HG03025 (cell line): ENCODE results near the gene MSTN.

ENCODE experiments used
- ATAC-seq: cut with Tn5 transposase; IDR thresholded peaks from one replicate; pipeline ENCODE4 v1.9.1; 2021; ENCODE audit warnings: mild to moderate bottlenecking, moderate library complexity; ENCODE audit not compliant: unreplicated experiment, low FRiP score

The MSTN gene

DNA sequence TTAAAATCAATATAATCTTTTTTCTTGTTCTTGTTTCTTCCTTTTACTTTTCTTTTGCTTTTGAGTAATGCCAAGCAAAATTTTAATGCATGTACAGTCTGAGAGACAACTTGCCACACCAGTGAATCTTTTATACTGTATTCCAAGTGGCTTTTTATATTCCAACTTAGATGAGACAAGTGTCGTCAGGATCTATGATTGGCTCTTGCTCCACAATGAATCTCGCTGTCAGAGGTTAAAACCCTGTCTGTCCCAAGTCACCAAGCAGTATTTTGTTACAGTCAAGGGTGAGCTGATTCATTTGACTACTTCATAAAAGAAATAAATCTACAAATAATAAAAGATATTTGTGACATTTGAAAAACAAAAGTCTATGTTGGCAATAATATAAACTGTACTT lies at the start of gene MSTN:
Gene MSTN (minus strand): TSS at position 129 of the 400 bp plus-strand sequence. CDS start 133 bp downstream, outside the sequence.
- no peak for ATAC-seq

DNA sequence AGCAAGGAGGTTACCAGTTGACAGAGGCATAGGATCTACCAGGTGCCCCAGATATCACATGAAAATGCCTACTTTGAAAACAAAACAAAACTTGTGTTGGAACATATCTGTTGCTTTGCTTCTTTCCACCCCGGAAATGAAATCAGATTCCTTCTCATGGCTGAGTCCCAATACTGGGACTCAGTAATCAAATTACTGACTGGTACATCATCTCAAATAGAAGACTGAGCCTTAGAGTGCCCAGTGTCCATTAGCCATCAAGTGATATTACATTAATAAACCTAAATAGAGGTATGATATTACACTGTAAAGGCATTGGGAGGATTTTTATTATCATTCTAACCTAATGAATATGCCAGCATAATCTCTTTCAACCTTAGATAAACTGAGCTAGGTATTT lies 48.6 kb upstream of the MSTN start:
- ATAC-seq: no peak

DNA sequence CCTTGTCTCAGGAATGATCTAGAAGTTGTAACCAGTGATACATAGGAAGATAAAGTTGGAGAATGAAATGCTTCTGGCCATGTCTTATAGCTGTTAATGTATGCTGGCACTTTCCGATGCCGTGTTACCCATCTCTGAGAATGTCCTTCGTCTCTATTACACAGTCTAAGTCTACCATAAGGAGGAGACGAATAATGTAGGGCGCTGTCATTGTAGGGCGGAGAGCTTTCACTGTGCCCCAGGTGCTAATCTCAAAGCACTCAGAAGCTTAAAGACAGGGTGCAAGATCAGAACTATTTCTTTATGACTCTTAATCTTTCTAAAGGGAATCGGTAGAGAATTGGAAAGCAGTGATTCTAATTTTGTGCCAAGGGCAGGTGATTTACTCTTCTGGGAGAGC lies 48.2 kb upstream of the MSTN start:
- no peak for ATAC-seq

DNA sequence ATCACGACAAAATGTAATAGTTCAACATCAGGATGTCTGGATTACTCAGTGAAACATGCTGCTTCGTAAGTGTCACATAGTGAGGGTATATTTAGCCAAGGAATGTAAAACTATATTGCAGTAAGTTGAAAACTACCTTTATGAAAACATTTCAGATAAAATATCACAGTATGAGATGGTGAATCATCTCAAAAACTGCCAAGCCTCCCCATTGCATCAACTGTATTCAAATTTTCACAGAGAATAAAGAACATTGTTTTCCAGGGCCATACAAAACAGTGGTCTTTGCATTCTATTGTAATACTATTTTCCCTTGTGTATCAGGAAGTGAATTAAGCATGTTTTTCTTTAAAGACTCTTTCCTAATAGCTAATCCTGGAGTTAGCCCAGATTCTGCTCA lies 47.6 kb upstream of the MSTN start:
- ATAC-seq: no peak

DNA sequence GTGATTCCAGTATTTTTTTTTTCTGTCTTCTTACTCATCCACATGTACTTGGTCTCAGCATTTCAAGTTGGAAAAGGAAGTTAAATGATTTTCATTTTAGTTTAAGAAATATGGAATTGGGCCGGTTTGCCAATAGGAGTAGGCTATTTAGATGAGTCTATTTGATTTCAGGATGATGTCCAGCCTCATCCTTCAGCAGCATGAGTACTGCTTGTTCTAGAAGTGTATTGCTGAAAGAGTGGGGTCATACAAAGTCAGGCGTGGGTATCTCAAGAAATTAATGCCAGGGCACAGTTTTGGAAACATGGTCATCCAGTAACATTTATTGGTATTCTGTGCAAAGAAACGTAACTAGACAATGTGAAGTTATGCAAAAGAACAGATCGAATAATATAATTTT lies 44.9 kb upstream of the MSTN start:
- no peak for ATAC-seq

DNA sequence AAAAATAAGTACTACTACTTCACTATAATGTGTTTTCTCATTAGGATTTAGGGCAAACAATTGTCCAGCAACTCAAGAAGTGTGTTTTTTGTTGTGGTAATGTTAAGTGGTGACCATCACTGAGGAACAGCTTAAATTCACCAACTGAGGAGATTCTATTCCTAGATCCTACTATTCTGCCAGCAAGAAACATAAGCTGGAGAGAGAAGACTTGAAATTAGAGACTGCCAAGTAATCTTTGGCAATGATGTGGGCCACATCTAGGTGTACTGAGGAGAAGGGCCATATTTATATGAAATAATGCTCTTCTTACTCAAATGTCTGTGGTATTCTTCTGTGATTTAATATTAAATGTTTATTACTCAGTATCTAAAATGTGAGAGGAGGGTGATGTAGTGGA lies 44.3 kb upstream of the MSTN start:
- ATAC-seq: no peak

DNA sequence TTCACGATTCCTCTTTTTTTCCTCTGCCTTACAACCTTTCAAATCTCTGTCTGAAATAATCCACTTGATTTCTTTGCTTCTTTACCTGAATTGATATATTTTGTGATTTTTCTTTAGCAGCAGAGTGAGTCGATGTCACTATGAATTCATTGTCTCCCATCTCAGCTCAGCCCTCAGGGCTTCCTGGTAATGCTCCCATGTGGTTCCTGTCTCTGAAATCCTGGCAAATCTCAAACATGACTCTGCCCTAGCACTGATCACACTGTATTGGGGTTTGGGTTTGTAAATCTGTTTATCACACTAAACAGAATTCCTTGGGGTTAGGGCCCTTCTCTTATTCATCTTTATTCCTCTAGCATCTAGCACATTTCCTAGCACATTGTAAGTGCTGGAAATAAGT lies 43.0 kb upstream of the MSTN start:
- no peak for ATAC-seq

DNA sequence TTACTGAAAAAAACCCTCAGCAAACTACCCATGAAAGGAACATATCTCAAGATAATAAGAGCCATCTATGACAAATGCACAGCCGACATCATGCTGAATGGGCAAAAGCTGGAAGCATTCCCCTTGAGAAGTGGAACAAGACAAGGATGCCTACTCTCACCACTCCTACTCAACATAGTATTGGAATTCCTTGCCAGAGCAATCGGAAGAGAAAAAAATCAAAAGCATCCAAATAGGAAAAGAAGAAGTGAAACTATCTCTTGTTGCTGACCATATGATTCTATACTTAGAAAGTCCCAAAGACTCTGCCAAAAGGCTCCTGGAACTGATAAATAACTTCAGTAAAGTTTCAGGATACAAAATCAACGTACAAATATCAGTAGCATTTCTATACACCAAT lies 40.6 kb upstream of the MSTN start:
- ATAC-seq: no peak

DNA sequence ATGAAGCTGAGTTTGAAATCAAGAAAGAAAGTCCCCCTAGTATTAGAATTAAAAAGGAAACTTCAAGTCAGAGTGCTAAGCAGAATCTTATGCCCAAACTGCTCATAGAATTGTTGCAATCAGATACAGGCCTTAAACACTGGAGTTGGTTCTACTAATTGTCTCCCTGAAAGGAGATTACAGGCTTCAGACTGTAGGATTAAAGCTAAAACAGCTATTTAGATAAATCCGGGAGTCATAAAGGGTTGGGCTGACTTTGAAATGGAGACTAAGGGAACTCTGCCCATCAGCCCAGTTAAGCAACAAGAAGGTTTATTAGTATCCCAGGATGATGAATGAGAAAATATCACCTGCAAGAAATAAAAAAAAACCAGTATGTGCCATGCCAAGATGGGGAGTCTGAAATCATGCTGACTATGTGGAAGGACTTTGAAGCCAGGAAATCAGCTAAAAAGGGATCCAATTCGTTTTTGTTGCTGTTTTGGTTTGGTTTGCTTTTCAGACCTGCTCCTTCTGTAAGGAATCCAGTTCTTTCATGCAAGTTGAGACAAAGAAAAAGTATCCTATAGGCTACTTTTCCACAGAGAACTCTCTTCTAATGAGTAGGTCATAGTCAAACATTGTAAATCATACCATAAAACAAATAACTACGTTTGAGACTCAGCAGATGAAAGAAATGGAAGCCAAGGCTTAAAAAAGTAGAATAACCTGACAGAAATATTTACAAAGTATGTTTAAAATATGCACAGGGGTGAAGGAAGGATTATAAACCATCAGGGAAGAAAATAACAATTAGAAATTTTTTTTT lies 37.6 kb upstream of the MSTN start:
- ATAC-seq: no peak

DNA sequence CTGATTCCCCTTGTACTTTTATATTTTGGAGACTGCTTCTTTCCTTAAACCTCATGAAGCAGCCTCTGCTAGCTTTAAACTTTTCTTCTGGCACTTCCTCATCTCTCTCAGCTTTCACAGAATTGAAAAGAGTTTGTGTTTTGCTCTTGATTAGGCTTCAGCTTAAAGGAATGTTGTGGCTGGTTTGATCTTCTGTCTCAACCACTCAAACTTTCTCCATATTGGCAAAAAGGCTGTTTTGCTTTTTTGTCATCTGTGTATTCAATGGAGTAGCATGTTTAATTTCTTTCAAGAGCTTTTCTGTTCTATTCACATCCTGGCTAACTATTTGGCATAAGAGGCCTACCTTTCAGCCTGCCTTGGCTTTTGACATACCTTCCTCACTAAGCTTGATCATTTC lies 36.3 kb upstream of the MSTN start:
- no peak for ATAC-seq

DNA sequence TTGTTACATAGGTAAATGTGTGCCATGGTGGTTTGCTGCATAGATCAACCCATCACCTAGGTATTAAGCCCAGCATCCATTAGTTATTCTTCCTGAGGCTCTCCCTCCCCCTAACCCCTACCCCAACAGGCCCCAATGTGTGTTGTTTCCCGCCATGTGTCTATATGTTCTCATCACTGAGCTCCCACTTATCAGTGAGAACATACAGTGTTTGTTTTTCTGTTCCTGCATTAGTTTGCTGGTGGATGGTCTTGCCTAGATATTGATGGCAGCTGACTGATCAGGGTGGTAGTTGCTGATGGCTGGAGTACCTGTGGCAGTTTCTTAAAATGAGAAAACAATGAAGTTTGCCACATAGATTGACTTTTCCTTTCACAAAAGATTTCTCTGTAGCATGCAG lies 34.6 kb upstream of the MSTN start:
- ATAC-seq: no peak

DNA sequence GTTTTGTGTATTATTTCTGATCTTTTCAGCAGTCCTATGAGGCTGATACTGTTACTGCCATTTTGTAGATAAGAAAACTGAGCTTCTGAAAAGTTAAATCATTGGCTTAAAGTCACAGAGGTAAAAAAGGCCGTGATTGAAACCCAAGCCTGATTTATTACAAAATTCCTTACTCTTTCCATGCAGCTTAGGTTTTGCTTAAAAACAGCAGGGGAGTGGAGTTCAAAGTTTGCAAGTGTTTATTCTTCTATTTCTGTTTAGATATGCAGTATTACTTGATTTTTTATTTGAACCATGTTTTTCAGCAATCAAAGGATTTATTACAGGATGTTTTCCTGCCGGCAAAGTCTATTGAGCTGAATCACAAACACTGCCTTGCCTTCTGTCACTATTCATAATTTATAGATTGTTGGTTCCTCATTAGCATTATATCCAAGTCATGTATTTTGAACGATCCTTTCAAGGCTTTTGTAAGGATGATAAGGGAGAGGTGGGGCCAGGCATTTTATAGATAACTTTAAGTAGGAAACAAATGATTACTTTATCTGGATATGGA lies 31.9 kb upstream of the MSTN start:
- ATAC-seq: no peak

DNA sequence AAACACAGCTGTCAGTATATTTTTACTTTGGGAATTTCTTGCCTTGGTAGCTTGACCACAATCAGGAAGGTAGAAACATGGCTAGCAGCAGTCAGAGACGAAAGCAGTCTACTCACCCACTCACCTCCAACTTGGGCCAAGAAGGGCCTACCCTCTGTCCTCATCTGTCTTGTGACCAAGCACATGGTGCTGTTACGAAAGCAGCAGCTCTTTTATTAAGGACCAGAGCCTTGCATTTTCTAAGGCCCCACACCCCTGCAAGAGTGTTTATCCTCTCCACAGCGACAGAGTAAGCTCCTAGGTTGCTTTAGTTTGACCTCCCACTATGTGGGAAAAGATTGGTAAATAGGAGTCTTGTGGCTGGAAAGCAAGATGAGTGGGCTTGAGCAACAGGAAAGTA lies 31.3 kb upstream of the MSTN start:
- ATAC-seq: no peak

DNA sequence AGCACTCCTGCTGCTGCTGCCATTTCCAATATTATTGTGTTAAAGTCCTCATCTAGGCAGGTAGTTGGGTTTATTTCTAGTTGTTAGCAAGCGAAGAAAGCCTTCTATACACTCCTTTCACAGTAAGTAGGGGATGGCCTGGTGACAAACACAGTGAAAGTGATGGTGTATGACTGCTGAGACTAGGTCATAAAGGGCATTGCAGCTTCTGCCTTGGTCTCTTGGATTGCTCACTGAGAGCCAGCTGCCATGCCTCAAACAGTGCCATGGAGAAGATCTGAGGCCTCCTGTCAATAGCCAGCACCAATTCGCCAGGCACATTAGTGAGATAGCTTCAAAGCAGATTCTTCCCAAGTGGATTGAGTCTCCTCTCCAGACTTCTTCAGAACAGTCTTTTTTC lies 27.6 kb upstream of the MSTN start:
- ATAC-seq: no peak

DNA sequence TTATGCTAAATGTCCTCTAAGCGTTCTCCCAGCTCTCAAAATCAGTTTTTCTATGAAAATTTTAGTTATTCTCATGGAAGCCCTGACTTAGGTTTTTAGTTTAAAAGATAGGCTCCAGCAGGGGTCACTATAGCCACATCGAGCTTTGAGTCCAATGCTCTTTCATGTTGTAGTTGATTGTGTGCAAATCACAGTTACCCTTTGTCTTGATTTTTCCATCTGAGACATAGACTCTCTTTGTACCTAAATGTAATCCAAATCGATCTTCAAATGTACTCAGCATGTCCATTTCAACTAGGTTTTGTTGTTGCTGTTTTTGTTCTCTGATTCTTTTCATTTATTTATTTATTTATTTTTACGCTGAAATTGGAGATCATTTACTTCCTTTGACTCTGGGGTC lies 26.4 kb upstream of the MSTN start:
- ATAC-seq: no peak

DNA sequence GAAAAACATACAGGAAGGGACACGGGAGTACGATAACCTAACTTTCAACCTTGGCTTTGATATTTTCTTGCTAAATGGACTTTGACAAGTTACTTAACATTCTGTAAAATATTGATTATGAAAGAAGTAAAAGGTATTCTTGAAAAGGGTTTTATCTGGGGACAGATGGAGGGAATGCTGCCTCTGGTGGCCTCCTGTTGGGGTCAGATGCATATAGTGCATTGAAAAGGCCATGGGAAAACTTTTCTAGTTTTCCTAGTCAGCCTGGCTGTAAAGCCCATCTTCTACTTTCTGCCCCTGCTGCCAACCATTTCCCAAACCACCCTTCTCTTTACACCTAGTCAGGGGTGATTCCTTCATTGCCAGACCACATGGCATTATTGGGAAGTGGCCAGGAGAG lies 22.2 kb upstream of the MSTN start:
- ATAC-seq: no peak

DNA sequence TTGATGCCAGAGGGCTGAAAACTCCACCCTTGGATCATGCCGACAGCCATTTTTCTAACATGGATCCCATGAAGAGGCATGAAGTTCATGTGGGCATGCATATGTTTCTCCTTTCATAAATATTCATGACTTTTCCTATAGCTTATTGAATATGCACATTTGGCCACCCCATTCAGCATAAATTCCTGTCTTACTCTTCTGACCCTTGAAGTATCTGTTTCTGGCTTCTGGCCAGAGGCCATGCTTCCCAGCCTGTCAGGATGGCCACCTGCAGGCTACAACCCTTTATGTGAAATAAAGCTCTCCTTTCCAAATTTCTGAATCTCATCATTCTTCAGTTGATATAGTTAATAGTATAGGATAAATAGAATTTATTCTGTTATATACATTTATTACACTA lies 19.6 kb upstream of the MSTN start:
- no peak for ATAC-seq

DNA sequence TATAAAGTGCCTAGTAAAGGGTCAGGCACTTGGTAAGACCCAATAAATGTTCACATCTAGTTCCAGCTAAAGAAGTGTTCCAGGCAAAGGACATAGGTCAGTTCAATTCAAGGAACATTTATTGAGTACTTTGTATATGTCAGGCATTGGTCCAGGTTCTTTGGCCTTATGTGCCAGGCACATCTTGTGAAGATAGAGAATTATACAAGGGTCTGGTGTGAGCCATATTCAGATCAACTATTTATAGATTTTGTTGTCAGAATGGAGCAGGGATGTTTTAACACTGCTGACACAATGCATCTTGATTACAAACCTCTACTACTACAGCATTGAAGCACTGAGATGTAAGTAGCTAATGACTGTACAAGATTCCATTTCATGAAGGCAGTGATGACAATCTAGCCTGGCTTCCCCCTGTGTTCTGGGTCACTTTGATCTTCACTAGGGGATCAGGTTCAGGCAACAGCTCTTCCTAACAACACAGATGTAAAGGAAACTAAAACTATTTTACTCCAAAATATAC lies 18.1 kb upstream of the MSTN start:
- no peak for ATAC-seq

DNA sequence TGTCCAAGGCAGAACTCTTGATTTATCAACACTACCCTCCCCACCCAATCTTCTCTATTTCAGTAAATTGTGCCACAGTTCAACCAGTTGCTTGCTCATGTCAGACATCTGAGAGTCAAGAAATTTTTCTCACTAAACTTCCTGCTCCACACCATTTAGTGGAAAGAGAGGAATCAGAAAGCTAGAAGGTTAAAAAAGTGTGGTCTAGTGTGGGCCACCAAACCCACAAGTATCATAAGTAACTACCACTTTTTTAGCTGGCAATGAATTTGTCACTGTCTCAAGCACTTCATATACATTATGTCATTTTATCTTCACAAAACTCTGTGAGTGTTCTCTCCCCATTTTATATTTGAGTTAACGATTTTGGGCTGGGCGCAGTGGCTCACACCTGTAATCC lies 16.6 kb upstream of the MSTN start:
- ATAC-seq: no peak

DNA sequence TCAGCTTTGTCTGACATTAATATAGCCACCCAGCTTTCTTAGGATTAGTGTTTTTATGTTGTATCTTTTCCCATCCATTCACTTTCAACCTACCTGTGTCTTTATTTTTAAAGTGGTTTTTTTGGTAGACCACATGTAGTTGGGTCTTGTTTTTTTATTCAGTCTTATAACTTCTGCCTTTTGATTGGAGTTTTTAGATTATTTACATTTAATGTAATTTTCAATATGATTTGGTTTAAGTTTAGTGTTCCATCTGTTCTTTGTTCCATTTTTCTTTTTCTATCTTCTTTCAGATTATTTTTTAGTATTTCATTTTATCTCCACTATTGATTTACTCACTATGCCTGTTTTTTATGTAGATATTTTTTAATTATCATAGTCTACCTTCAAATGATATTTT lies 13.1 kb upstream of the MSTN start:
- no peak for ATAC-seq

DNA sequence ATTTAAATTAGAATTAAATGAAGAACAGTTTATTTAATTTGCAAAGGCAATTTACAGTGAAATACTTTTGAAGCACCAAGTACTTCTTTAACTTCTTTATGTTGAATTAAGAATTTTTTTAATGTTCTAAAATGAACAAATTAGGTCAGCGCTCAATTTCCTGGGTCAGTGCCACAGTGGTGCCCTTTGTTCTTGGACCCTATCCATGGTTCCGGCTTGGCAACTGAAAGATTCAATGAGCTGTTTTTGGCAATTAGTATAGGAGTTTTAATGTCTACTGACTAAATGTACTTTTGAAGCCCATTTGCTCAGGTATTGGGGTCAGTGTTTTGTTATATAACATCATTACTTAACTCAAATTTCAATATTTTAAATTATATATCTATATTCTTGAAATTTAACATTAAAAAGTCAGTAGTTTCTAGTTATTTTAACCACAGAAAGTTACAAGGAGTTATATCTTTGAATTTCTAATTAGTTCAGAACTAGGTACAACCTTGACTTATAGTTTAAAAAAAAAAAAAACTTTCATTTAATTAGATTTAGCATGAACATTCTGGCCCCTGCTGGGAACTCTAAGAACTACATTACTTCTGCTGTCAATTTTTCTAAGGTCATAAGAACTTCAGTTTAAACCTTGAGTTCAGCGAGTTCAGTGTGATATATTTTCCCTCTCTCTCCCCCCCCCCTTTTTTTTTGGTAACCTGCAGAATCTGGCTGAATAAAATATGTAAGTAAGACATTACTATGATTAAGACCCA lies 7.6 kb upstream of the MSTN start:
- ATAC-seq: no peak

DNA sequence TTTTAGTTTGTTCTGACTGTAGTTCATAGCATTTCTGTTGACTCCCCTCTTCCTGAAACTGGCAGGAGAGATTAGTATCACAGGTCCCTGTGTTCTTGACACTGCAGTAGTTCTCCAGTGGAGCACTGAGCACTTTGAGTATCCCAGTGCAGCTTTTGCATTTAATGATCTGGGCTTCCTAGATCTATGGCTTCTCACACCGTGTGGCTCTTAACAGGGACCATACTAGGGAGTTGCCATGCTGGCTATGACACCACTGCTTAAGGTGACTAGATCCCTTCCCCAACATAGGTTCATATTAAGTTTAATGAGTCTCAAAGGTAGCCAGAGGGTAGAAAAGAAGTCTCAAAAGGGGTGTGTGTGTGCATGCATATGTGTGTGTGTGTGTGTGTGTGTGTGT lies 6.2 kb upstream of the MSTN start:
- ATAC-seq: no peak
